IMR-90 (cell line): ENCODE measurements around the gene AP5B1.

Source experiments
- BHLHE40 ChIP-seq: fragments of 150-350 bp; IDR thresholded peaks from 2 replicates; pipeline ENCODE4 v1.6.1; 2016; ENCODE audit warnings: mild to moderate bottlenecking, low read depth, low read length
- FOS ChIP-seq: fragments of 150-350 bp; IDR thresholded peaks from 2 replicates; pipeline ENCODE4 v1.6.1; 2016; ENCODE audit warnings: low read depth, low read length
- MAFK ChIP-seq: IDR thresholded peaks from 2 replicates; pipeline ENCODE4 v1.6.1; 2012; ENCODE audit warnings: low read depth, low read length, improper control_type of control experiment
- POLR2A ChIP-seq: IDR thresholded peaks from 2 replicates; pipeline ENCODE4 v1.6.1; 2012; ENCODE audit warnings: mild to moderate bottlenecking, low read depth, low read length
- RAD21 ChIP-seq: IDR thresholded peaks from 2 replicates; pipeline ENCODE4 v1.6.1; 2012; ENCODE audit warnings: low read length, improper control_type of control experiment
- RCOR1 ChIP-seq: IDR thresholded peaks from 2 replicates; pipeline ENCODE4 v1.6.1; 2012; ENCODE audit warnings: mild to moderate bottlenecking, low read length, improper control_type of control experiment; ENCODE audit not compliant: insufficient replicate concordance
- TF ChIP-seq, protein P1 (sequence below): conservative IDR thresholded peaks from 2 replicates; pipeline ENCODE4 v1.5.1; 2012; ENCODE audit warnings: mild to moderate bottlenecking, low read depth, low read length, improper control_type of control experiment
- TF ChIP-seq, protein P2 (sequence below): fragments of 150-350 bp; IDR thresholded peaks from 2 replicates; pipeline ENCODE4 v1.6.1; 2017; ENCODE audit warnings: mild to moderate bottlenecking, antibody characterized with exemption, low read length, low read depth

DNA sequence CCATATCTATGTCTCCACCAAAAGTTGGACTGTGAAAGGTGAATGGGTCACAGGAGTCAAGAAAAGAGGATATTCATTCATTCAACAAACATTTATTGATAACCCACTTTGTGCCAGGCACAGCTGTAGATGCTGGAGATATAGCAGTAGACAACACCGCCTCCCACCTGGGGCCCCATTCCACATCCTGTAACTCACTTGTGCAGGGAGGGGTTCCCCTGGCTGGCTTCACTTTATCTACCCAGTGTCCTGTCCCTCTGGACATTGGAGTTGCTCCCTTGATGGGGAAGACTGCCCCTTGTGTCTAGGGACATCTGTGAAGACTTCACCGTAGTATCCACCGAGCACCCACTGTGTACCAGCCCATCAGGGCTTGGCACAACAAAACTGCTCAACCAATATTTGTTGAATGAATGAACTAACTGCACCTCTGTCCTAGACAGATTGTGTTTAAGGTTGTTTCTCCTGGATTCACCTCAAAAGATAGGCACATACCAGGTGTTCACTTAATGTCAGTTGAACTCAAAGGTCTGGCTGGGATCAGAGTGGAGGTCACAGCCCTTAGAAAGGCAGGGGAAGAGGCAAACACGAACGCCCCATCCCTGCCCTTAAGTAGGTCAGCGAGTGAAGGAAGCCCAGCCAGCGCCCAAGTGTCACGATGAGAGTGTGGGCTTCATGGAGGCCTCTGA is 4.7 kb upstream of the AP5B1 start:
- TF ChIP-seq RAD21, result no peak
- TF ChIP-seq, protein P1, sequence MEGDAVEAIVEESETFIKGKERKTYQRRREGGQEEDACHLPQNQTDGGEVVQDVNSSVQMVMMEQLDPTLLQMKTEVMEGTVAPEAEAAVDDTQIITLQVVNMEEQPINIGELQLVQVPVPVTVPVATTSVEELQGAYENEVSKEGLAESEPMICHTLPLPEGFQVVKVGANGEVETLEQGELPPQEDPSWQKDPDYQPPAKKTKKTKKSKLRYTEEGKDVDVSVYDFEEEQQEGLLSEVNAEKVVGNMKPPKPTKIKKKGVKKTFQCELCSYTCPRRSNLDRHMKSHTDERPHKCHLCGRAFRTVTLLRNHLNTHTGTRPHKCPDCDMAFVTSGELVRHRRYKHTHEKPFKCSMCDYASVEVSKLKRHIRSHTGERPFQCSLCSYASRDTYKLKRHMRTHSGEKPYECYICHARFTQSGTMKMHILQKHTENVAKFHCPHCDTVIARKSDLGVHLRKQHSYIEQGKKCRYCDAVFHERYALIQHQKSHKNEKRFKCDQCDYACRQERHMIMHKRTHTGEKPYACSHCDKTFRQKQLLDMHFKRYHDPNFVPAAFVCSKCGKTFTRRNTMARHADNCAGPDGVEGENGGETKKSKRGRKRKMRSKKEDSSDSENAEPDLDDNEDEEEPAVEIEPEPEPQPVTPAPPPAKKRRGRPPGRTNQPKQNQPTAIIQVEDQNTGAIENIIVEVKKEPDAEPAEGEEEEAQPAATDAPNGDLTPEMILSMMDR, result no peak
- no peak for TF ChIP-seq MAFK
- TF ChIP-seq BHLHE40, result no peak
- TF ChIP-seq FOS, result no peak
- TF ChIP-seq, protein P2, sequence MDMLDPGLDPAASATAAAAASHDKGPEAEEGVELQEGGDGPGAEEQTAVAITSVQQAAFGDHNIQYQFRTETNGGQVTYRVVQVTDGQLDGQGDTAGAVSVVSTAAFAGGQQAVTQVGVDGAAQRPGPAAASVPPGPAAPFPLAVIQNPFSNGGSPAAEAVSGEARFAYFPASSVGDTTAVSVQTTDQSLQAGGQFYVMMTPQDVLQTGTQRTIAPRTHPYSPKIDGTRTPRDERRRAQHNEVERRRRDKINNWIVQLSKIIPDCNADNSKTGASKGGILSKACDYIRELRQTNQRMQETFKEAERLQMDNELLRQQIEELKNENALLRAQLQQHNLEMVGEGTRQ, result no peak
- no peak for TF ChIP-seq RCOR1
- no peak for TF ChIP-seq POLR2A
